HG03095 (cell line): ENCODE measurements around the gene MAGI1.

Experiments
- ATAC-seq: cut with Tn5 transposase; IDR thresholded peaks from one replicate; pipeline ENCODE4 v1.9.1; 2021; ENCODE audit warnings: moderate library complexity; ENCODE audit not compliant: unreplicated experiment

Gene MAGI1

GRCh38 chr3:65772758-65773157, 266.0 kb downstream of the MAGI1 start:
- ATAC-seq: no peak

- no peak for ATAC-seq
These were observed 271.2 kb downstream of the MAGI1 start for GRCh38 chr3:65767551-65767950.

- no peak for ATAC-seq
These were observed 276.5 kb downstream of the MAGI1 start for GRCh38 chr3:65762235-65762580.

GRCh38 chr3:65761446-65762234, 277.1 kb downstream of the MAGI1 start:
- ATAC-seq: no peak

- ATAC-seq: no peak
These were observed 279.7 kb downstream of the MAGI1 start for GRCh38 chr3:65758876-65759598.

GRCh38 chr3:65758438-65758837, 280.3 kb downstream of the MAGI1 start:
- no peak for ATAC-seq

- no peak for ATAC-seq
These were observed 286.1 kb downstream of the MAGI1 start for GRCh38 chr3:65752636-65753035.

- no peak for ATAC-seq
These were observed 287.5 kb downstream of the MAGI1 start for GRCh38 chr3:65751123-65751700.

GRCh38 chr3:65749066-65749465, 289.7 kb downstream of the MAGI1 start:
- no peak for ATAC-seq

- ATAC-seq: no peak
These were observed 290.4 kb downstream of the MAGI1 start for GRCh38 chr3:65748326-65748725.

- ATAC-seq: no peak
These were observed 291.9 kb downstream of the MAGI1 start for GRCh38 chr3:65746848-65747247.

- no peak for ATAC-seq
These were observed 293.4 kb downstream of the MAGI1 start for GRCh38 chr3:65745306-65745705.

GRCh38 chr3:65742914-65743313, 295.8 kb downstream of the MAGI1 start:
- ATAC-seq: no peak

- no peak for ATAC-seq
These were observed 297.2 kb downstream of the MAGI1 start for GRCh38 chr3:65741540-65741939.

- no peak for ATAC-seq
These were observed 298.7 kb downstream of the MAGI1 start for GRCh38 chr3:65739901-65740541.

GRCh38 chr3:65734792-65735191, 303.9 kb downstream of the MAGI1 start:
- ATAC-seq: no peak

- no peak for ATAC-seq
These were observed 304.3 kb downstream of the MAGI1 start for GRCh38 chr3:65734382-65734781.

GRCh38 chr3:65733459-65733858, 305.3 kb downstream of the MAGI1 start:
- ATAC-seq: no peak

- ATAC-seq: peak; percentile 96
These were observed 306.4 kb downstream of the MAGI1 start for GRCh38 chr3:65732051-65732935.

- no peak for ATAC-seq
These were observed 308.3 kb downstream of the MAGI1 start for GRCh38 chr3:65730449-65730848.

GRCh38 chr3:65729973-65730372, 308.7 kb downstream of the MAGI1 start:
- ATAC-seq: no peak
